ENCODE data around the gene CLEC18A. TPM values are rescaled to one million over a fixed set of nuclear protein-coding genes. Genes with fewer than 3 reads are reported as not detected.
"Not testable (repeated sequence)": the region's sequence is repeated elsewhere in the genome, so short reads cannot be mapped to it uniquely, and the experiment has no call there.

CLEC18A gene
- total and polyA plus RNA-seq, 9 donors, result 0.29 to 1.1 (median 0.53) TPM; not detected in 1

DNA sequence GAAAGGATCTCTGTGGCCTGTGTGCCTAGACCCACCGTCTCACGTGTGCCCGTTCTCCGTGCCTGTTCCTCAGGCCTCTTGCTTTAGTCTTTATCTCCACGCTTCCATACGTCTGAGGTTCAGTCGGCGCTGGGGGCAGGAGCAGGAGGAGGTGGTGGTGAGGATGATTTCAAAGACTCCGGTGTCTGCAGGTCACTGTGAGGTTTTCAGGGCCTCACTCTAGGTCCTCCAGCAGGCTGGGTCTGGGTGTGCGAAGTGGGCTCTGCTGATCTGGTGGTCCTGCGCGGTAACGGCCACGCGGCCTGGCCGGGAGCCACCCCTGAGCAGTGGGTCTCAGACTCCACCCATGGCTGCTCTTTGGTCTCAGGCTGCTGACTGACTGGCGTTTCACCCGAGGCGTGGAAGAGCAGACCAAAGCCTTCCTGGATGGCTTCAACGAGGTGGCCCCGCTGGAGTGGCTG lies 14.4 kb upstream of the CLEC18A start:
- Histone ChIP-seq H3K4me1 (ENCODE audit: control insufficient read depth, insufficient read depth, low read length) (peaks cover 15% of the 10 kb centered on the region), H3K36me3 (ENCODE audit: control insufficient read depth, insufficient read depth, low read length) (peaks cover 87% of the 10 kb centered on the region), H3K9me3 (replicated peaks; ENCODE audit: control insufficient read depth, low read depth, low read length) (no peaks in the 10 kb centered on the region), H3K4me3 (ENCODE audit: low read length) (no peak overlapping the region), H3K27ac (ENCODE audit: low read length) (no peak overlapping the region), H3K27me3 (ENCODE audit: control insufficient read depth, insufficient read depth, low read length) (no peaks in the 10 kb centered on the region)
- WGBS (ENCODE audit: insufficient coverage), result 92% methylated on average over 20 of the region's 21 CpGs
- DNase-seq, result no peak

DNA sequence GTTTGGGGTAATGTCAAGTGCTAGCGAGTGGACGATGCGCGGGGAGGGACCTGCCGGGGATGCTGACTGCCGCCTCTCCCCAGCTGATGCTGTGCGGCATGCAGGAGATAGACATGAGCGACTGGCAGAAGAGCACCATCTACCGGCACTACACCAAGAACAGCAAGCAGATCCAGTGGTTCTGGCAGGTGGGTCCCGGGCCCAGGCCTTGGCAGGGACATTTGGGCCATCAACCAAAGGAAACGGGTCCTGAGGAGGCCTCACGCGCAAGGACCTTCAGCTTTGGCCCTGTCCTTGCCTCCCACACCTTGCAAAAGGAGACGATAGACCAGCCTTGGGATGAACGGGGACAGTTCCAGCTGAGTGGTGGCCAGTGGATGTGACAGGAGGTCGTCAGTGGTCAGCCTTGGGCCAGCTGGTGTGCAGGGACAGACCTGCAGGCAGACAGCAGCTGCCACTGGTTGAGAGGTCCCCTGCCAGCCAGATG lies 13.6 kb upstream of the CLEC18A start:
- Histone ChIP-seq H3K9me3 (replicated peaks; ENCODE audit: control insufficient read depth, low read depth, low read length) (no peaks in the 10 kb centered on the region), H3K4me3 (ENCODE audit: low read length) (no peak overlapping the region), H3K4me1 (ENCODE audit: control insufficient read depth, insufficient read depth, low read length) (peaks cover 20% of the 10 kb centered on the region), H3K27me3 (ENCODE audit: control insufficient read depth, insufficient read depth, low read length) (no peaks in the 10 kb centered on the region), H3K27ac (ENCODE audit: low read length) (no peak overlapping the region), H3K36me3 (ENCODE audit: control insufficient read depth, insufficient read depth, low read length) (peaks cover 82% of the 10 kb centered on the region)
- 71% methylated on average over 16 of the region's 16 CpGs for WGBS (ENCODE audit: insufficient coverage)
- DNase-seq, result no peak

DNA sequence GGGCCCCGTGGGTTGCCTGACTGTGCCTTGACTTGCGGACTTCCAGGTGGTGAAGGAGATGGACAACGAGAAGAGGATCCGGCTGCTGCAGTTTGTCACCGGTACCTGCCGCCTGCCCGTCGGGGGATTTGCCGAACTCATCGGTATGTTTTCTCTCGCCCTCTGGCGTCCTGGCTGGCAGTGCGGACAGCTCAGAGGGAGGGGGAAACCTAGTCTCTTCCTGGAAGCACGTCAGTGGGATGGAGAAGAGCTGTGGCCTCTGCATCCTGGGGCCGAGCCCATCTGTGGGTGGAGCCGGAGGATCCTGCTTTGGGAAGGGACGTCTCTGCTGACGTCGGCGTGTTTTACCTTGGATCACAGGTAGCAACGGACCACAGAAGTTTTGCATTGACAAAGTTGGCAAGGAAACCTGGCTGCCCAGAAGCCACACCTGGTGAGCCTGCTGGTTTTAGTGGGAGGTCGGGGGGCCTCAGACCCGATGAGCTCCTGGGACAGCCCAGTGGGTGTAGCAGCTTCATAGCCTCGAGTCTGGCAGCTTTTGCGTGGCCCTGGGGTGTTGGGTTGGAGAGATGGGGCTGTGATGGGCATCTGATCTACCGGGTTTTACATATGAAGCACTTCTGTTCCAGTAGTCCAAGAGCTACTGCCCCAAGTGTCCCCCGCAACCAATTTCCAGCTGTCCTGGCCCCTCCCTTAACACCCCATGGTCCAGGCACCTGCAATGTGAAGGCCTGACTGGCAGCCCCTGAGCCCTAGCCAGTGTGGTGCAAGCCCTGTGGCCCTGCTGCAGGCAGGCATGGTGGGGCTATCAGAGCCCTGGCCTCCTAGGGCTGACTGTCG lies 11.9 kb upstream of the CLEC18A start:
- no peaks in the 10 kb centered on the region for H3K27me3 ChIP-seq (ENCODE audit: control insufficient read depth, insufficient read depth, low read length)
- no peaks in the 10 kb centered on the region for H3K9me3 ChIP-seq (replicated peaks; ENCODE audit: control insufficient read depth, low read depth, low read length)
- no peak overlapping the region for H3K27ac ChIP-seq (ENCODE audit: low read length)
- H3K4me1 ChIP-seq (ENCODE audit: control insufficient read depth, insufficient read depth, low read length), result peaks cover 25% of the 10 kb centered on the region
- WGBS (ENCODE audit: insufficient coverage), result 87% methylated on average over 25 of the region's 28 CpGs
- H3K4me3 ChIP-seq (ENCODE audit: low read length), result no peak overlapping the region
- peaks cover 66% of the 10 kb centered on the region for H3K36me3 ChIP-seq (ENCODE audit: control insufficient read depth, insufficient read depth, low read length)
- DNase-seq, result no peak

DNA sequence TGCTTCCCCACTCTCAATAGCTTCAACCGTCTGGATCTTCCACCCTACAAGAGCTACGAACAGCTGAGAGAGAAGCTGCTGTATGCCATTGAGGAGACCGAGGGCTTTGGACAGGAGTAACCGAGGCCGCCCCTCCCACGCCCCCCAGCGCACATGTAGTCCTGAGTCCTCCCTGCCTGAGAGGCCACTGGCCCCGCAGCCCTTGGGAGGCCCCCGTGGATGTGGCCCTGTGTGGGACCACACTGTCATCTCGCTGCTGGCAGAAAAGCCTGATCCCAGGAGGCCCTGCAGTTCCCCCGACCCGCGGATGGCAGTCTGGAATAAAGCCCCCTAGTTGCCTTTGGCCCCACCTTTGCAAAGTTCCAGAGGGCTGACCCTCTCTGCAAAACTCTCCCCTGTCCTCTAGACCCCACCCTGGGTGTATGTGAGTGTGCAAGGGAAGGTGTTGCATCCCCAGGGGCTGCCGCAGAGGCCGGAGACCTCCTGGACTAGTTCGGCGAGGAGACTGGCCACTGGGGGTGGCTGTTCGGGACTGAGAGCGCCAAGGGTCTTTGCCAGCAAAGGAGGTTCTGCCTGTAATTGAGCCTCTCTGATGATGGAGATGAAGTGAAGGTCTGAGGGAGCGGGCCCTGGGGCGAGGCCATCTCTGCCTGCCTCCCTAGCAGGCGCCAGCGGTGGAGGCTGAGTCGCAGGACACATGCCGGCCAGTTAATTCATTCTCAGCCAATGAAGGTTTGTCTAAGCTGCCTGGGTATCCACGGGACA lies 11.1 kb upstream of the CLEC18A start:
- H3K27ac ChIP-seq (ENCODE audit: low read length), result no peak overlapping the region
- no peak overlapping the region for H3K4me3 ChIP-seq (ENCODE audit: low read length)
- peaks cover 58% of the 10 kb centered on the region for H3K36me3 ChIP-seq (ENCODE audit: control insufficient read depth, insufficient read depth, low read length)
- no peak for DNase-seq
- H3K27me3 ChIP-seq (ENCODE audit: control insufficient read depth, insufficient read depth, low read length), result no peaks in the 10 kb centered on the region
- no peaks in the 10 kb centered on the region for H3K9me3 ChIP-seq (replicated peaks; ENCODE audit: control insufficient read depth, low read depth, low read length)
- peaks cover 20% of the 10 kb centered on the region for H3K4me1 ChIP-seq (ENCODE audit: control insufficient read depth, insufficient read depth, low read length)
- WGBS (ENCODE audit: insufficient coverage), result 88% methylated on average over 18 of the region's 26 CpGs

DNA sequence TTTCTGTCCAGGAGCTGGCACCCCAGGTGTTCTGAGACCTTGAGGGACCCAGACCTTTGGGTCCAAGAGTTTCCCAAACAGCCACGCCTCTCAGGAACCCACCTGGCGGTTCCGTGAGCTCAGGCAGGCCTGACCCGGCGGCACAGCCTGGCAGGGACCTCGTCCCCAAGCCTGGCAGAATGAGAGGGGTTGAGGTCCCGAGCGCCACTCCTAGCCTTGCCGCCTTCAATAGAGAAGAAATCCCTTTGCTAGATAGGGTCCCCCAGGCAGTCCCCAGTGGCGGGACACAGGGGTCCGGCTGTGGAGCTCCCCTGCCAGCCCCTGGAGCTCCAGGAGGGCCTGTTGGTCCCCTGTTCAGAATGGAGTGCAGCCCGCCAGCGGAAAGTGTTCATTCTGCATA lies 10.5 kb upstream of the CLEC18A start:
- Histone ChIP-seq H3K27ac (ENCODE audit: low read length) (no peak overlapping the region), H3K4me3 (ENCODE audit: low read length) (no peak overlapping the region), H3K4me1 (ENCODE audit: control insufficient read depth, insufficient read depth, low read length) (peaks cover 14% of the 10 kb centered on the region), H3K36me3 (ENCODE audit: control insufficient read depth, insufficient read depth, low read length) (peaks cover 52% of the 10 kb centered on the region), H3K9me3 (replicated peaks; ENCODE audit: control insufficient read depth, low read depth, low read length) (no peaks in the 10 kb centered on the region), H3K27me3 (ENCODE audit: control insufficient read depth, insufficient read depth, low read length) (no peaks in the 10 kb centered on the region)
- DNase-seq, result no peak
- 89% methylated on average over 13 of the region's 13 CpGs for WGBS (ENCODE audit: insufficient coverage)

DNA sequence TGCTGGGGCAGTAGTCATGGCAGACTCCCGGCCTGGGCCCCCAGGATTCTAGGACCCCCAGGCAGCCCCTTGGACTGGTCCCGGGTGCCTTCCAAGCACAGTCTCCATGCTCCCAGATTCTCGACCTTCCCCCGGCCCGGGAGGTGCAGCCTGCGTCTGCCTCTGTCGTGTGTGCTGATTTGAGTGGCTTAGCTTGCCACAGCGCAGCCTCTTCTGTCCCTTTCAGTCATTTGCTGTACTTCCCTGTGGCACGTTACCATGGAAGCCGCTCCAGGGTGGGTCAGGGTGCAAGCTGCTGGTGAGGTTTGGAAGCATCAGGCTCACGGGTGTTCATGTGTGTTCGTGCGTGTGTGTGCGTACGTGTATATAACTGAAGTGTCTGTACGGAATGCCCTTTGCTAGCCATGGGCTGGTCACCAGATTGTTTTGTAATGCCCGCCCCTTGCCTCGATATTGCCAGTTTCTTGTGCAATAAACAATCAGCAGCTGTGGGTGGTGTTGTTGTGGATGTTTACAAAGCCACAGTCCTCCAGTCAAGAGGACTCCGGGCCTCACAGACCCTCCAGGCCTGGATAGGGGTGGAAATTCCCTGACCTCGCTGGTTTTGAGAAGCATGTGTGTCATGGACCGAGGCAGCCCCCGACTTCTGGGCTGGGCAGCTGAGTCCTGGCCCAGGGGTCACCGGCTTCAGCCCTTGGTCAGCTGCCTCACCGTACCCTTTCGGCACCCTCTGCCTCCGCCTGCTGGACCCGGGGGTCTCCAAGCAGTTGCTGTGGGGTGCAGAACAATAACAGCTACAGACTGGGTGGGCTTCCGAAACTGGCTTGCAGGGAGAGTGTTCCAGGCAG lies 9.7 kb upstream of the CLEC18A start:
- no peaks in the 10 kb centered on the region for H3K9me3 ChIP-seq (replicated peaks; ENCODE audit: control insufficient read depth, low read depth, low read length)
- no peak overlapping the region for H3K4me3 ChIP-seq (ENCODE audit: low read length)
- peaks cover 44% of the 10 kb centered on the region for H3K36me3 ChIP-seq (ENCODE audit: control insufficient read depth, insufficient read depth, low read length)
- no peak for DNase-seq
- peaks cover 10% of the 10 kb centered on the region for H3K4me1 ChIP-seq (ENCODE audit: control insufficient read depth, insufficient read depth, low read length)
- H3K27ac ChIP-seq (ENCODE audit: low read length), result no peak overlapping the region
- 72% methylated on average over 23 of the region's 28 CpGs for WGBS (ENCODE audit: insufficient coverage)
- H3K27me3 ChIP-seq (ENCODE audit: control insufficient read depth, insufficient read depth, low read length), result no peaks in the 10 kb centered on the region

DNA sequence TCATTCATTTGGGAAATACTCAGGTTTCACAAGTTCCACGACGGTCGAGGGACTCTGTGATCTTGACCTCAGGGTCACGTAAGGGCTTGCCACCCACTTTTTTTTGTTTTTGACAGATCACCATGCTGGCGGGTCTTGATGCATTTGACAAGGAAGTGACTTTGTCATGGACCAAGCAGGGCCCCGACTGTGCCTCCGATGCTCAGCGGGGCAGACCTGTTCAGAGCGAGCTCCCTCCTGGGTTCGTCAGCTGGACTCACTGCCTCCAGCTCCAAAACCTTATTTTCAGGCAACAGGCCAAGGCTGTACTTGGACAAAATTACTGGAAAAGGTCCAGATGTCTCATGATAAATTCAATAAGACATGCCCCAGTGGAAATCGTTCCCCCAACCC lies 9.0 kb upstream of the CLEC18A start:
- H3K36me3 ChIP-seq (ENCODE audit: control insufficient read depth, insufficient read depth, low read length), result peaks cover 38% of the 10 kb centered on the region
- no peaks in the 10 kb centered on the region for H3K27me3 ChIP-seq (ENCODE audit: control insufficient read depth, insufficient read depth, low read length)
- H3K27ac ChIP-seq (ENCODE audit: low read length), result no peak overlapping the region
- no peak for DNase-seq
- no peaks in the 10 kb centered on the region for H3K9me3 ChIP-seq (replicated peaks; ENCODE audit: control insufficient read depth, low read depth, low read length)
- WGBS (ENCODE audit: insufficient coverage), result 41% methylated on average over 10 of the region's 11 CpGs
- no peak overlapping the region for H3K4me3 ChIP-seq (ENCODE audit: low read length)
- H3K4me1 ChIP-seq (ENCODE audit: control insufficient read depth, insufficient read depth, low read length), result peaks cover 10% of the 10 kb centered on the region

DNA sequence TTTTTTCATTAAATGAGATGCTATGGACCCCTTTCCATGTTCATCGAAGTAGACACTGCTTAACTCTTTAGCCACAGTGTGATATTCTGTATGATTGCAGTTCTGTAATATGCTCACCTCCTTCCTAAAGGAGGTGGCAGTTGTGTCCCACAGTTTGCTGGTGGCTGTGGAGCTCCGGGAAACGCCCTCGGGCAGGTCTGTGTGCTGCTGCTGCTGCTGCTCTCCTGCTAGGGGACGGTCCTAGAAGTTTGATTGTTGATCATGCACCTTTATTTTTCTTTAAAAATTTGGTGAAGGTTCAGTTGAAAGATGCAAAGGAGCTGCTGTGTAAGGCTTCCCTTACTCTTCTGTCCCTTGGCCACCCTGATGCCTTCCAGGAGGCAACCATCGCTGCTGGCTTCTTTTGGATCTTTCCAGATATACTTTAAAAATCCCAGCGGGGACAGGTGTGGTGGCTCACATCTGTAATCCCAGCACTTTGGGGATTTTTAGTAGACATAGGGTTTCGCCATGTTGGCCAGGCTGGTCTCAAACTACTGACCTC lies 8.4 kb upstream of the CLEC18A start:
- no peak overlapping the region for H3K27ac ChIP-seq (ENCODE audit: low read length)
- no peak overlapping the region for H3K4me3 ChIP-seq (ENCODE audit: low read length)
- H3K9me3 ChIP-seq (replicated peaks; ENCODE audit: control insufficient read depth, low read depth, low read length), result no peaks in the 10 kb centered on the region
- peaks cover 10% of the 10 kb centered on the region for H3K4me1 ChIP-seq (ENCODE audit: control insufficient read depth, insufficient read depth, low read length)
- H3K27me3 ChIP-seq (ENCODE audit: control insufficient read depth, insufficient read depth, low read length), result no peaks in the 10 kb centered on the region
- no peak for DNase-seq
- 100% methylated on average over 2 of the region's 8 CpGs for WGBS (ENCODE audit: insufficient coverage)
- H3K36me3 ChIP-seq (ENCODE audit: control insufficient read depth, insufficient read depth, low read length), result peaks cover 31% of the 10 kb centered on the region

DNA sequence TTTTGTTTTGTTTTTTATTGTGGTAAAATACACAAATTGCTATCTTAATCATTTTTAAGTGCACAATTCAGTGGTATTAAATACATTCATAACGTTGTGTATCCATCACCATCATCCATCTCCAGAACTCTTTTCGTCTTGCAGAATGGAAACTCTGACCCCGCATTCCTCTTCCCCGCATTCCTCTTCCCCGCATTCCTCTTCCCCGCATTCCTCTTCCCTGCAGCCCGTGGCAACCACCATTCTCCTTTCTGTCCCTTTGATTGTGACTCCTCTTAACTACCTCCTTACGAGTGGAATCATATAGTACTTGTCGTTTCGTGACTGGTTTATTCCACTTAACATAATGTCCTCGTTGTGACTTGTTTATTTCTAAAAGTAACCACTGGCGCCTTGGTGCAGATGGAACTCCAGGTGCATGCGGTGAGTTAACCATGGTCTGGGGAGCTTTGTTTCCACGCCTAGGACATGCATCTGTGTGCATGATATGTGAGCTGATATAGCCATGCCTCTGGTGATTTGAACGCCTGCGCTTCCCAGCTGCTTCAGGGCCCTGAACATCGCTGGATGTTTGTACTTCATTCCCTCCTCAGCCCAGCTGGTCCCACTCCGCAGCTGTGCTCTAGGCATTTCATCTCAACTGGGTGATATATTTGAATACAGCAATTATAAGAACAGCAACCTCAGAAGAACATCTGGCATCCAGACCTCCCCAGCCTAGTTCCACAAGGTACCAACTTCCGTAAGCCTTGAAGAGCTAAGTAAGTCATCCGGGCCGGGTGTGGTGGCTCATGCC lies 7.7 kb upstream of the CLEC18A start:
- not testable (repeated sequence) for DNase-seq; H3K4me3 ChIP-seq (ENCODE audit: low read length); H3K27me3 ChIP-seq (ENCODE audit: control insufficient read depth, insufficient read depth, low read length); H3K4me1 ChIP-seq (ENCODE audit: control insufficient read depth, insufficient read depth, low read length); H3K9me3 ChIP-seq (replicated peaks; ENCODE audit: control insufficient read depth, low read depth, low read length); H3K27ac ChIP-seq (ENCODE audit: low read length)
- WGBS (ENCODE audit: insufficient coverage), result 31% methylated on average over 6 of the region's 21 CpGs
- peaks cover 26% of the 10 kb centered on the region for H3K36me3 ChIP-seq (ENCODE audit: control insufficient read depth, insufficient read depth, low read length)

All from muscle of leg (tissue), 11 donors.